ENCODE data around the gene RSPH3. TPM values are rescaled to one million over a fixed set of nuclear protein-coding genes. Genes with fewer than 3 reads are reported as not detected.

The RSPH3 gene, protein sequence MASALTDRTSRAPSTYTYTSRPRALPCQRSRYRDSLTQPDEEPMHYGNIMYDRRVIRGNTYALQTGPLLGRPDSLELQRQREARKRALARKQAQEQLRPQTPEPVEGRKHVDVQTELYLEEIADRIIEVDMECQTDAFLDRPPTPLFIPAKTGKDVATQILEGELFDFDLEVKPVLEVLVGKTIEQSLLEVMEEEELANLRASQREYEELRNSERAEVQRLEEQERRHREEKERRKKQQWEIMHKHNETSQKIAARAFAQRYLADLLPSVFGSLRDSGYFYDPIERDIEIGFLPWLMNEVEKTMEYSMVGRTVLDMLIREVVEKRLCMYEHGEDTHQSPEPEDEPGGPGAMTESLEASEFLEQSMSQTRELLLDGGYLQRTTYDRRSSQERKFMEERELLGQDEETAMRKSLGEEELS
- total RNA-seq (7.8 and 8.0 TPM in 2 replicates), polyA plus RNA-seq (8.2 and 12.9 TPM in 2 replicates)

DNA sequence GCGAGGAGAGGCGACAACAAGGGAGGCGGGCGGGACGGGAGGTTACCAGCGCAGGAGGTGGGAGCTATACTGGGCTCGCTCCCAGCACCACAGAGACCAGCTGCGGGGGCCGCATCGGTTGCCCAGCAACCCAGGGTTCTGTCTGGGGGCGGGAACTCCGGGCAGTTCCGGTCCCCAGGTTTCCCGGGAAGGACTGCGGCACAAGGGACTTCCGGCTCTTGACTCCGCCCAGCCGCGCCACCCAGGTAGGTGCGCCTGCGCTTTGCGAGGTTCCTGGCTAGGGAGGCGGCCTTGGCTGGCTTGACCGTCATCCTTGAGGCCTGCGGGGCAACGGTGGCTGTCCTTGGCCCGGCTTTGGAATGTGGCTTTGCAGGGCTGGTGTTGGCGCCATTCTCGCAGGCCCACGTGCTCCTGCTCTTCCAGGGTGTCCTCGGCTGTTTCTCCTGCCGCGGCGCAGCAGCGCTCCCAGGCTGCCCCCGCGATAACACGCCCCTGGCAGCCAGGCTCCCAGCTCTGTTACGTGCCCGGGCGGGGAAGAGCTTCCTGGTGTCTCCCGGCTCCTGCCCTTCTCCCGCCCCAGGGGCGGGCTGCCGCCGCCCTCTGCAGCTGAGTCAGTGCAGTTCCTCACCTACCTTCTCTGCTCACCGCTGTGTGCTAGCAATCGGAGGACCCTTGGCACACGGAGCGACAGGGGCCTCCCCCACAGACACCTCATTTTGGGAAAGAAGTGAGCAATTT is at the start of gene RSPH3:
Gene RSPH3, minus strand, starts transcription at position 537 of the 738 bp plus-strand sequence. CDS start 652 bp downstream, outside the sequence.
- peak within 1 kb of the TSS; percentile 74 for H3K4me3 ChIP-seq
- H3K4me1 ChIP-seq (ENCODE audit: insufficient read depth) = peaks cover 5% of the 10 kb centered on the region
- peak; percentile 25 for TF ChIP-seq CTCF (IDR thresholded peaks at IDR 0.05; ENCODE audit: poor library complexity)
- TF ChIP-seq EZH2phosphoT487 (IDR thresholded peaks at IDR 0.05; ENCODE audit: low read depth, severe bottlenecking, unreplicated experiment) = no peak
- peak within 1 kb of the TSS; percentile 79 for H2AFZ ChIP-seq
- H3K27me3 ChIP-seq = no peaks in the 10 kb centered on the region
- H3K36me3 ChIP-seq (replicated peaks; ENCODE audit: insufficient read depth, low read depth) = no peaks in the 10 kb centered on the region
- H3K4me2 ChIP-seq = peak within 1 kb of the TSS; percentile 83
- H4K20me1 ChIP-seq (ENCODE audit: insufficient read depth, poor library complexity, severe bottlenecking) = no peaks in the 10 kb centered on the region
- peak; percentile 98 for DNase-seq (ENCODE audit: low spot score)
- no peaks in the 10 kb centered on the region for H3K9me2 ChIP-seq (replicated peaks; ENCODE audit: insufficient read depth)
- peaks cover 21% of the 10 kb centered on the region for H3K79me2 ChIP-seq
- 0% methylated on average over 50 of the region's 50 CpGs for WGBS (ENCODE audit: low lambda C conversion rate, missing lambda C conversion rate)
- H3K27ac ChIP-seq = peak within 1 kb of the TSS; percentile 91
- H3K9me3 ChIP-seq (ENCODE audit: low read depth) = no peaks in the 10 kb centered on the region

DNA sequence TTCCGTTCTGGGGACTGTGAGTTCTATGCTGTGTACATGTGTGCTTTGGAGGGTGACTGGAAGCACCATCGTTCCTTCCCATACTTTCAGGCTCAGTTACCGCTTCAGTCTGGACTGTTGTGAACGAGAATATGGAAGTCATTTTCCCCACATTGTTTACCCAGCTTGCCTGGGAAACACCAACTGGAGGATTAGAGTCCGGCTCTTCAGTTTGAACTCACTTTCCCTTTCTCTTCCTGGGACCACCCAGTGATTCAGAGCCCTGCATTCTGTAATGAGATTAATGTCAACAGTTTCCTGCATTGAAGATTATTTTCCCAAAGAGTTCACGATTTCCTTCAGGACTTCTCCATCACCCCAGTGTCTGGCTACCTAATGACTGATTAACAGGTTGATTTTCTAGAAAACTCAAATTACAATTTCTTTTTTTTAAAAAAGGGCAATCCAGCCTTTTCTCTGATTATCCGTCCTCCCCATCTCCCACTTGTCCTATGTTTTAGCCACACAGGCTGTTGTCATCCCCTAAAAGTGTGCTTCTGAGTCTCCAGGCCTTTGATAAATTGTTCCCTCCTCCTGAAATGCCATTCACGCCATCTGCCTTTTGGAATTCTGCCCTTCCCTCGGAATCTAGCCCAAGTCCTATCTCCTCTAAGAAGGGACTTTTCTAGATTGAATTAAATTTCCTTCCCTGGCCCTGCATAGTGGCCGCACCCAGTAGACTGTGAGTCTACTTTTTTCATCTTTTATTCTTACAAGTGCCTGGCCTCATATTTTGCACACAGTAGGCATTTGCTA is 48.1 kb upstream of the RSPH3 start:
- Histone ChIP-seq H3K4me2 (no peak overlapping the region), H3K36me3 (replicated peaks; ENCODE audit: insufficient read depth, low read depth) (no peaks in the 10 kb centered on the region), H3K79me2 (no peaks in the 10 kb centered on the region), H3K27me3 (no peaks in the 10 kb centered on the region), H4K20me1 (ENCODE audit: insufficient read depth, poor library complexity, severe bottlenecking) (no peaks in the 10 kb centered on the region), H3K4me3 (no peak overlapping the region), H2AFZ (no peak overlapping the region), H3K9me3 (ENCODE audit: low read depth) (no peaks in the 10 kb centered on the region), H3K9me2 (replicated peaks; ENCODE audit: insufficient read depth) (no peaks in the 10 kb centered on the region), H3K4me1 (ENCODE audit: insufficient read depth) (peaks cover 8% of the 10 kb centered on the region), H3K27ac (no peak overlapping the region)
- TF ChIP-seq EZH2 (IDR thresholded peaks at IDR 0.05; ENCODE audit: borderline replicate concordance) (no peak), EZH2phosphoT487 (IDR thresholded peaks at IDR 0.05; ENCODE audit: low read depth, severe bottlenecking, unreplicated experiment) (no peak), CTCF (IDR thresholded peaks at IDR 0.05; ENCODE audit: poor library complexity) (no peak)
- WGBS (ENCODE audit: low lambda C conversion rate, missing lambda C conversion rate) = 52% methylated on average over 10 of the region's 10 CpGs
- no peak for DNase-seq (ENCODE audit: low spot score)

- Histone ChIP-seq H3K9me2 (replicated peaks; ENCODE audit: insufficient read depth) (no peaks in the 10 kb centered on the region), H3K27me3 (no peaks in the 10 kb centered on the region), H3K9me3 (ENCODE audit: low read depth) (no peaks in the 10 kb centered on the region), H3K4me1 (ENCODE audit: insufficient read depth) (peaks cover 9% of the 10 kb centered on the region), H4K20me1 (ENCODE audit: insufficient read depth, poor library complexity, severe bottlenecking) (no peaks in the 10 kb centered on the region), H3K36me3 (replicated peaks; ENCODE audit: insufficient read depth, low read depth) (no peaks in the 10 kb centered on the region), H3K4me3 (no peak overlapping the region), H3K27ac (no peak overlapping the region), H3K79me2 (no peaks in the 10 kb centered on the region), H3K4me2 (no peak overlapping the region), H2AFZ (no peak overlapping the region)
- TF ChIP-seq CTCF (IDR thresholded peaks at IDR 0.05; ENCODE audit: poor library complexity) (no peak), EZH2 (IDR thresholded peaks at IDR 0.05; ENCODE audit: borderline replicate concordance) (no peak), EZH2phosphoT487 (IDR thresholded peaks at IDR 0.05; ENCODE audit: low read depth, severe bottlenecking, unreplicated experiment) (no peak)
- no peak for DNase-seq (ENCODE audit: low spot score)
- 81% methylated on average over 7 of the region's 7 CpGs for WGBS (ENCODE audit: low lambda C conversion rate, missing lambda C conversion rate)
Measured at GRCh38 chr6:159045801-159046200, 45.8 kb upstream of the RSPH3 start.

All from hepatocyte (in vitro differentiated cells).